CD4-positive, alpha-beta memory T cell (primary cell): Measurements from ENCODE around the gene TEX11. TPM values are rescaled to one million over a fixed set of nuclear protein-coding genes. Genes with fewer than 3 reads are reported as not detected.
A peak's percentile ranks its signal among the peaks of the same experiment; 100 is the strongest.
"Not testable (repeated sequence)": the region's sequence is repeated elsewhere in the genome, so short reads cannot be mapped to it uniquely, and the experiment has no call there.

ENCODE experiments used
- CTCF ChIA-PET: fragments of 350-600 bp; sonication (Branson Sonifier 250); formaldehyde crosslinking; loops from one replicate; lab custom pipeline; 2021; ENCODE audit warnings: inconsistent platforms; ENCODE audit not compliant: partially characterized antibody; lab: Charles Lee
- POLR2A ChIA-PET: fragments of 350-600 bp; sonication (Branson Sonifier 250); formaldehyde crosslinking; loops from one replicate; lab custom pipeline; 2021; ENCODE audit not compliant: partially characterized antibody; lab: Charles Lee
- DNase-seq, 5 donors: peaks; one replicate each; pipeline versions ENCODE4 v3.0.0 to v3.0.0-alpha.2; 2020 to 2022; ENCODE audit warnings: mixed read lengths in 1 of 5
- H3K27ac ChIP-seq: one replicate; pipeline ENCODE4 v1.7.0; 2013; ENCODE audit warnings: low read depth, low read length
- H3K27me3 ChIP-seq: 2 replicates; pipeline ENCODE4 v1.7.0; 2013; ENCODE audit warnings: mild to moderate bottlenecking, low read length, moderate library complexity; ENCODE audit not compliant: insufficient read depth
- H3K36me3 ChIP-seq: 2 replicates; pipeline ENCODE4 v1.7.0; 2013; ENCODE audit warnings: mild to moderate bottlenecking, low read length, moderate library complexity; ENCODE audit not compliant: insufficient read depth
- H3K4me1 ChIP-seq: 2 replicates; pipeline ENCODE4 v1.7.0; 2013; ENCODE audit warnings: mild to moderate bottlenecking, low read length, moderate library complexity; ENCODE audit not compliant: insufficient read depth
- H3K4me3 ChIP-seq, 2 donors: one replicate each; pipeline ENCODE4 v1.7.0; 2013; ENCODE audit warnings: low read length in 2 of 2, mild to moderate bottlenecking in 1 of 2
- H3K9me3 ChIP-seq, 2 donors: one replicate each; pipeline ENCODE4 v1.7.0; 2013; ENCODE audit warnings: low read length in 2 of 2, control low read depth in 1 of 2; ENCODE audit not compliant: control insufficient read depth in 1 of 2
- H3K27ac Mint-ChIP-seq, 7 donors: one replicate each; pipeline ENCODE4 v1.8.0; 2020 to 2021; ENCODE audit warnings: mixed read lengths in 7 of 7, mild to moderate bottlenecking in 6 of 7, inconsistent platforms in 3 of 7, moderate library complexity in 3 of 7
- H3K27me3 Mint-ChIP-seq, 2 donors: one replicate each; pipeline ENCODE4 v1.8.0; 2020 to 2021; ENCODE audit warnings: mixed read lengths in 2 of 2
- H3K36me3 Mint-ChIP-seq, 2 donors: one replicate each; pipeline ENCODE4 v1.8.0; 2020 to 2021; ENCODE audit warnings: mixed read lengths in 2 of 2, inconsistent platforms in 1 of 2, mild to moderate bottlenecking in 1 of 2
- H3K4me1 Mint-ChIP-seq, 4 donors: one replicate each; pipeline ENCODE4 v1.8.0; 2020 to 2021; ENCODE audit warnings: mixed read lengths in 4 of 4, mild to moderate bottlenecking in 1 of 4
- H3K4me3 Mint-ChIP-seq, 8 donors: one replicate each; pipeline ENCODE4 v1.8.0; 2020 to 2021; ENCODE audit warnings: mixed read lengths in 8 of 8, mild to moderate bottlenecking in 7 of 8, moderate library complexity in 6 of 8, inconsistent platforms in 3 of 8
- H3K9me3 Mint-ChIP-seq, 8 donors: one replicate each; pipeline ENCODE4 v1.8.0; 2020 to 2021; ENCODE audit warnings: mixed read lengths in 8 of 8, mild to moderate bottlenecking in 5 of 8, inconsistent platforms in 3 of 8, moderate library complexity in 1 of 8
- intact Hi-C: fragments of 100-400 bp; cut with micrococcal nuclease; formaldehyde crosslinking; loops from one replicate; pipeline ENCODE4 v1.15.1; 2023
- polyA plus RNA-seq, 2 donors: library from polyadenylated mRNA; unstranded; fragments of 300-500 nt; fragmentation: Illumina TruSeq; gene quantifications; one replicate each; pipeline ENCODE4 v1.2.3, GENCODE V29; 2021
- total RNA-seq, 2 experiments: library from RNA; stranded (reverse); gene quantifications; one replicate each; pipeline ENCODE4 v1.2.3, GENCODE V29; 2021

Gene TEX11
- total and polyA plus RNA-seq, 4 experiments from 2014 or later: not detected

- peak; percentile 59 to 73 (median 68) for DNase-seq
- peak overlapping the region; percentile 20 to 77 (median 69) for H3K4me3 Mint-ChIP-seq
- Histone ChIP-seq H3K27ac (no peak overlapping the region), H3K4me1 (peaks cover 13% of the 10 kb centered on the region), H3K9me3 (no peaks in the 10 kb centered on the region), H3K36me3 (no peaks in the 10 kb centered on the region), H3K27me3 (no peaks in the 10 kb centered on the region), H3K4me3 (no peak overlapping the region)
- ChIA-PET CTCF (interaction anchor here (2.4 kb wide), 1 partner anchor 13 kb away, joined by 7 read pairs; no protein-coding TSS in a partner anchor), POLR2A (interaction anchor here (1.1 to 2.1 kb wide), 3 partner anchors 304 to 623 kb away, joined by 3 to 9 read pairs (median 8); partner anchors contain the start of genes IGBP1 and TAF1)
- H3K9me3 Mint-ChIP-seq: peaks cover 0 to 18% (median 9%) of the 10 kb centered on the region in 8 donors
- peaks cover 6 to 22% (median 14%) of the 10 kb centered on the region in 4 donors for H3K4me1 Mint-ChIP-seq
- peak overlapping the region in 5 of 7 donors; percentile 28 to 86 (median 72) for H3K27ac Mint-ChIP-seq
- peaks cover 0 to 6% of the 10 kb centered on the region in 2 donors for H3K27me3 Mint-ChIP-seq
- intact Hi-C loops: loop anchor here (5.0 kb wide), 1 partner anchor 304 kb away; no protein-coding TSS in a partner anchor
- H3K36me3 Mint-ChIP-seq: peaks cover 3 to 5% of the 10 kb centered on the region in 2 donors
Observed at GRCh38 chrX:70755850-70756249, 152.7 kb downstream of the TEX11 start.

DNA sequence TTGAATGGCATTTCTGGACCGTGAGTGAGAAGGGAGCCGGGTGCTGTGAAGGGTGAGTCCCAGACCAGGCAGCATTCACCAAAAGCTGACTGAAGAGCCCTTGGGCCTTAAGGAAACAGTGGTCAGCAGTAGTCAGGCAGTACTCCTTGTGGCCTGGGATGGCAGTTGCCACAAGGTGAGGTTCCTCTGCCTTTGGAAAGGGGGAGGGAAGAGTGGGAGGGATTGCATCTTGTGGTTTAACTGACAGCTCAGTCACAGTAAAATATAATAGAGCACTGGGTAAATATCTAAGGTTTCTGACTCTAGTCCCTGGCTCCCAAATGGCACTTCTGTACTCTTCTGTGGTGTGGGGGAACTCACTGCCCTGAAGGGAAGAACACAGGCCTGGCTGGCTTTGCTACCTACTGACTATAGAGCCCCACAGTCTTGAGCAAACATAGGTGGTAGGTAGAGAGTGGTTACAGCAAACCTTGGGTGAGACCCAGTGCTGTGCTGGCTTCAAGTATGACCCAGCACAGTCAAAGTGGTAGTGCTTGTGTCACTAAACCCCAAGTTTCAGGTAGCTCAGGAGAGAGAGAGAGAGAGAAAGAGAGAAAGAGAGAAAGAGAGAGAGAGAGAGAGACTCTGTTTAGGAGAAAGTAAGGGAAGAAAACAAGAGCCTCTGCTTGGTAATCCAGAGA lies 154.2 kb downstream of the TEX11 start:
- peaks cover 0 to 2% of the 10 kb centered on the region in 2 donors for H3K27me3 Mint-ChIP-seq
- no peaks in the 10 kb centered on the region for H3K9me3 ChIP-seq
- peaks cover 0 to 9% (median 5%) of the 10 kb centered on the region in 8 donors for H3K9me3 Mint-ChIP-seq
- H3K27ac ChIP-seq: no peak overlapping the region
- H3K36me3 Mint-ChIP-seq: peaks cover 3 to 5% of the 10 kb centered on the region in 2 donors
- DNase-seq: no peak
- POLR2A ChIA-PET: no interaction called here
- H3K27ac Mint-ChIP-seq: peak overlapping the region in 3 of 7 donors; percentile 6 to 61 (median 39)
- no peaks in the 10 kb centered on the region for H3K27me3 ChIP-seq
- H3K4me1 Mint-ChIP-seq: peaks cover 6 to 22% (median 14%) of the 10 kb centered on the region in 4 donors
- no peak overlapping the region for H3K4me3 ChIP-seq
- CTCF ChIA-PET: interaction anchor here (1.3 to 2.4 kb wide), 2 partner anchors 13 to 15 kb away, joined by 4 to 7 read pairs; no protein-coding TSS in a partner anchor
- H3K4me3 Mint-ChIP-seq: peak overlapping the region in 1 of 8 donors; percentile 49
- peaks cover 13% of the 10 kb centered on the region for H3K4me1 ChIP-seq
- intact Hi-C loops: no loop called here
- H3K36me3 ChIP-seq: no peaks in the 10 kb centered on the region

GRCh38 chrX:70733774-70734173 lies 174.7 kb downstream of the TEX11 start:
- H3K36me3 ChIP-seq, H3K27ac ChIP-seq, H3K4me1 Mint-ChIP-seq, H3K9me3 ChIP-seq, H3K4me3 Mint-ChIP-seq, H3K4me1 ChIP-seq, DNase-seq, intact Hi-C loops, POLR2A ChIA-PET, H3K36me3 Mint-ChIP-seq, H3K27me3 Mint-ChIP-seq, CTCF ChIA-PET, H3K4me3 ChIP-seq, H3K27me3 ChIP-seq, H3K27ac Mint-ChIP-seq: not testable (repeated sequence)
- peaks cover 0 to 27% (median 6%) of the 10 kb centered on the region in 8 donors for H3K9me3 Mint-ChIP-seq

GRCh38 chrX:70727961-70728360 lies 180.6 kb downstream of the TEX11 start:
- H3K4me1 ChIP-seq, CTCF ChIA-PET, H3K9me3 ChIP-seq, H3K9me3 Mint-ChIP-seq, POLR2A ChIA-PET, H3K4me3 Mint-ChIP-seq, DNase-seq, H3K27ac ChIP-seq, H3K27me3 ChIP-seq, H3K27me3 Mint-ChIP-seq, H3K27ac Mint-ChIP-seq, H3K36me3 ChIP-seq, H3K4me1 Mint-ChIP-seq, H3K4me3 ChIP-seq, intact Hi-C loops, H3K36me3 Mint-ChIP-seq: not testable (repeated sequence)

GRCh38 chrX:70720721-70721120 lies 187.8 kb downstream of the TEX11 start:
- intact Hi-C loops: no loop called here
- Mint-ChIP-seq H3K27me3 (peaks cover 0 to under 1% of the 10 kb centered on the region in 2 donors), H3K36me3 (no peaks in the 10 kb centered on the region), H3K4me3 (no peak overlapping the region), H3K4me1 (no peaks in the 10 kb centered on the region), H3K9me3 (peaks cover 0 to 3% (median 0%) of the 10 kb centered on the region in 8 donors), H3K27ac (no peak overlapping the region)
- Histone ChIP-seq H3K27ac (no peak overlapping the region), H3K9me3 (no peaks in the 10 kb centered on the region), H3K4me3 (no peak overlapping the region), H3K4me1 (no peaks in the 10 kb centered on the region), H3K27me3 (no peaks in the 10 kb centered on the region), H3K36me3 (no peaks in the 10 kb centered on the region)
- no peak for DNase-seq
- ChIA-PET POLR2A (no interaction called here), CTCF (no interaction called here)

- not testable (repeated sequence) for H3K4me3 Mint-ChIP-seq, H3K27me3 ChIP-seq, H3K27me3 Mint-ChIP-seq
Observed at GRCh38 chrX:70711336-70711735, 197.2 kb downstream of the TEX11 start.

DNA sequence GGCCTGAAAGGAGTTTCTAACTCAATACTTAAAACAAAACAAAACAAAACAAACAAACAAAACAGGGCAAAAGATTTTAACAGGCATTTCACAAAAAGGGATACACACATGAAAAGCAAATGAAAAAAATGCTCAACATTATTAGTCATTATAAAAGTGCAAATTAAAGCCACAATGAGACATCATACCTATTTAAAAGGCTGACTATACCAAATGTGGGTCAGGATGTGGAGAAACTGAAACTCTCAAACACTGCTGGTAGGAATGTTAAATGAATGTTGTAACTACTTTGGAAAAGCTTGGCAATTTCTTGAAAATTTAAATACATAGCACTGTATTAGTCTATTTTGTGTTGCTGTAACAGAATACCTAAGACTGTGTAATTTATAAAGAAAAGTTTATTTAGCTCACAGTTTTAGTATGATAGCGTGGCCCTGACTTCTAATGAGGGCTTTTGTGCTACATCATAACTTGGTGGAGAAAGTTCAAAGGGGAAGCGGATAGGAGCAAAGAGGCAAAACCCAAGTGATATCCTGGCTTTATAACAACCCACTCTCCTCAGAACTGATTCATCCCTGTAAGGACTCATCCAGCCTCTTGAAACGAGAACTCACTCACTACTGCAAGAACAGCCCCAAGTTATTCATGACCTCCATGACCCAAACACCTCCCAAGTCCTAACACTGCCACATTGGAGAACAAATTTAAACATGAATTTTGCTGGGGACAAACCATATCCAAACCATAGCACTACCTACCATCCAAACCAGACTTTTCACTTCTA lies 214.0 kb downstream of the TEX11 start:
- H3K4me1 Mint-ChIP-seq: peaks cover 0 to 1% (median 0%) of the 10 kb centered on the region in 4 donors
- no peak for DNase-seq
- Histone ChIP-seq H3K9me3 (no peaks in the 10 kb centered on the region), H3K27me3 (no peaks in the 10 kb centered on the region), H3K4me3 (no peak overlapping the region), H3K27ac (no peak overlapping the region), H3K36me3 (no peaks in the 10 kb centered on the region), H3K4me1 (no peaks in the 10 kb centered on the region)
- no peaks in the 10 kb centered on the region for H3K27me3 Mint-ChIP-seq
- no peak overlapping the region for H3K4me3 Mint-ChIP-seq
- intact Hi-C loops: no loop called here
- CTCF ChIA-PET: no interaction called here
- no peak overlapping the region for H3K27ac Mint-ChIP-seq
- POLR2A ChIA-PET: no interaction called here
- no peaks in the 10 kb centered on the region for H3K36me3 Mint-ChIP-seq
- no peaks in the 10 kb centered on the region for H3K9me3 Mint-ChIP-seq

More at GRCh38 chrX:70711336-70711735, 197.2 kb downstream of the TEX11 start:
- H3K36me3 Mint-ChIP-seq, CTCF ChIA-PET, H3K27ac Mint-ChIP-seq, POLR2A ChIA-PET, intact Hi-C loops, DNase-seq, H3K4me1 Mint-ChIP-seq, H3K36me3 ChIP-seq, H3K27ac ChIP-seq, H3K4me3 ChIP-seq, H3K4me1 ChIP-seq, H3K9me3 Mint-ChIP-seq, H3K9me3 ChIP-seq: not testable (repeated sequence)
